H1 (cell line): ENCODE data around the gene IQGAP1. TPM values are rescaled to one million over a fixed set of nuclear protein-coding genes. Genes with fewer than 3 reads are reported as not detected.
A peak's percentile ranks its signal among the peaks of the same experiment; 100 is the strongest.

Source experiments
- BRCA1 ChIP-seq: IDR thresholded peaks from 2 replicates; pipeline ENCODE4 v1.6.1; 2012; ENCODE audit warnings: low read depth, low read length, improper control_type of control experiment
- CBX8 ChIP-seq: fragments of 300-800, 300-1000 bp; sonication (generic); IDR thresholded peaks from 2 replicates; pipeline ENCODE4 v1.7.1; 2016; ENCODE audit warnings: low read depth, low read length, borderline replicate concordance
- CHD1 ChIP-seq: IDR thresholded peaks from 2 replicates; pipeline ENCODE4 v1.6.1; 2012; ENCODE audit warnings: low read depth, low read length, improper control_type of control experiment
- EP300 ChIP-seq, 2 experiments: IDR thresholded peaks; 1 replicate in 1 of 2; 2 replicates in 1 of 2; pipeline ENCODE4 v1.6.1; 2011 to 2012; ENCODE audit warnings: low read depth in 2 of 2, low read length in 2 of 2, mild to moderate bottlenecking in 2 of 2, borderline replicate concordance in 1 of 2, inconsistent platforms in 1 of 2, moderate library complexity in 1 of 2
- EZH2 ChIP-seq: fragments of 200-600 bp; sonication (generic); IDR thresholded peaks from 2 replicates; pipeline ENCODE4 v1.7.1; 2012; ENCODE audit warnings: low read depth, mild to moderate bottlenecking, moderate library complexity, low read length, inconsistent platforms; ENCODE audit not compliant: severe bottlenecking
- FOSL1 ChIP-seq: IDR thresholded peaks from 2 replicates; pipeline ENCODE4 v1.6.1; 2011; ENCODE audit warnings: mild to moderate bottlenecking, low read depth, low read length, moderate library complexity; ENCODE audit not compliant: insufficient read depth
- GABPA ChIP-seq: IDR thresholded peaks from 2 replicates; pipeline ENCODE4 v1.6.1; 2011; ENCODE audit warnings: mild to moderate bottlenecking, low read length, moderate library complexity, borderline replicate concordance; ENCODE audit not compliant: insufficient read depth
- JUN ChIP-seq: IDR thresholded peaks from 2 replicates; pipeline ENCODE4 v1.6.1; 2011; ENCODE audit warnings: low read depth, mild to moderate bottlenecking, improper control_type of control experiment, low read length
- KDM4A ChIP-seq: IDR thresholded peaks from one replicate; pipeline ENCODE4 v1.7.1; 2012; ENCODE audit warnings: low read depth, mild to moderate bottlenecking, moderate library complexity, low read length, inconsistent platforms; ENCODE audit not compliant: severe bottlenecking
- MAFK ChIP-seq: IDR thresholded peaks from 2 replicates; pipeline ENCODE4 v1.6.1; 2012; ENCODE audit warnings: low read depth, mild to moderate bottlenecking, improper control_type of control experiment, low read length
- NRF1 ChIP-seq: IDR thresholded peaks from 2 replicates; pipeline ENCODE4 v1.6.1; 2011; ENCODE audit warnings: mild to moderate bottlenecking, low read depth, low read length, improper control_type of control experiment
- PHF8 ChIP-seq: fragments of 200-600 bp; sonication (generic); conservative IDR thresholded peaks from 2 replicates; pipeline ENCODE4 v1.7.1; 2012; ENCODE audit warnings: low read depth, mild to moderate bottlenecking, inconsistent platforms, low read length, moderate library complexity
- RAD21 ChIP-seq, 2 experiments: IDR thresholded peaks in 1 of 2; conservative IDR thresholded peaks in 1 of 2; 2 replicates each; pipeline ENCODE4 v1.6.1; 2011; ENCODE audit warnings: low read depth in 2 of 2, low read length in 2 of 2, improper control_type of control experiment in 1 of 2, inconsistent platforms in 1 of 2, mild to moderate bottlenecking in 1 of 2, moderate library complexity in 1 of 2
- RFX5 ChIP-seq: IDR thresholded peaks from 2 replicates; pipeline ENCODE4 v1.6.1; 2011; ENCODE audit warnings: low read depth, low read length, improper control_type of control experiment, borderline replicate concordance
- RXRA ChIP-seq: IDR thresholded peaks from 2 replicates; pipeline ENCODE4 v1.6.1; 2011; ENCODE audit warnings: low read depth, mild to moderate bottlenecking, low read length, moderate library complexity; ENCODE audit not compliant: insufficient read depth
- SIX5 ChIP-seq: IDR thresholded peaks from 2 replicates; pipeline ENCODE4 v1.6.1; 2011; ENCODE audit warnings: mild to moderate bottlenecking, low read depth, low read length
- TAF1 ChIP-seq: IDR thresholded peaks from 2 replicates; pipeline ENCODE4 v1.6.1; 2011; ENCODE audit warnings: mild to moderate bottlenecking, low read depth, low read length
- TAF7 ChIP-seq: optimal IDR thresholded peaks from 2 replicates; pipeline ENCODE3; 2011; ENCODE audit warnings: low read depth, mild to moderate bottlenecking, inconsistent platforms, low read length, moderate library complexity, borderline replicate concordance
- TCF12 ChIP-seq: IDR thresholded peaks from 2 replicates; pipeline ENCODE4 v1.6.1; 2011; ENCODE audit warnings: low read depth, mild to moderate bottlenecking, low read length
- ZNF274 ChIP-seq: IDR thresholded peaks from 2 replicates; pipeline ENCODE4 v1.7.0; 2012; ENCODE audit warnings: low read length, borderline replicate concordance; ENCODE audit errors: extremely low read depth
- polyA plus RNA-seq, 7 experiments: library from polyadenylated mRNA; depleted of rRNA in 3 of 7; stranded (reverse) in 5 of 7; unstranded in 2 of 7; fragments of >200 nt in 5 of 7; fragments of 200-250 nt in 2 of 7; gene quantifications; 1 replicate in 5 of 7; 2 replicates in 1 of 7; 4 replicates in 1 of 7; pipeline versions ENCODE4 v1.2.1 to v1.2.3, GENCODE V29; 2011 to 2013; ENCODE audit warnings: missing spikeins in 2 of 7, mixed read lengths in 2 of 7
- total RNA-seq: library from RNA; stranded (reverse); fragmentation: NEBNext Ultra II Directional; extraction: Animal tissue kit (Norgen Biotek cat#: 25700); gene quantifications from 2 replicates; pipeline ENCODE4 v1.2.1, GENCODE V29; 2021
- TF ChIP-seq, protein P1 (sequence below): IDR thresholded peaks from 2 replicates; pipeline ENCODE4 v1.6.1; 2012; ENCODE audit warnings: low read length, inconsistent platforms

Gene IQGAP1
- total and polyA plus RNA-seq, 2 of the 8 experiments (the other 6 are each of a cell fraction or from before 2014, with no cell fraction given) = 56.0 to 138 TPM

DNA sequence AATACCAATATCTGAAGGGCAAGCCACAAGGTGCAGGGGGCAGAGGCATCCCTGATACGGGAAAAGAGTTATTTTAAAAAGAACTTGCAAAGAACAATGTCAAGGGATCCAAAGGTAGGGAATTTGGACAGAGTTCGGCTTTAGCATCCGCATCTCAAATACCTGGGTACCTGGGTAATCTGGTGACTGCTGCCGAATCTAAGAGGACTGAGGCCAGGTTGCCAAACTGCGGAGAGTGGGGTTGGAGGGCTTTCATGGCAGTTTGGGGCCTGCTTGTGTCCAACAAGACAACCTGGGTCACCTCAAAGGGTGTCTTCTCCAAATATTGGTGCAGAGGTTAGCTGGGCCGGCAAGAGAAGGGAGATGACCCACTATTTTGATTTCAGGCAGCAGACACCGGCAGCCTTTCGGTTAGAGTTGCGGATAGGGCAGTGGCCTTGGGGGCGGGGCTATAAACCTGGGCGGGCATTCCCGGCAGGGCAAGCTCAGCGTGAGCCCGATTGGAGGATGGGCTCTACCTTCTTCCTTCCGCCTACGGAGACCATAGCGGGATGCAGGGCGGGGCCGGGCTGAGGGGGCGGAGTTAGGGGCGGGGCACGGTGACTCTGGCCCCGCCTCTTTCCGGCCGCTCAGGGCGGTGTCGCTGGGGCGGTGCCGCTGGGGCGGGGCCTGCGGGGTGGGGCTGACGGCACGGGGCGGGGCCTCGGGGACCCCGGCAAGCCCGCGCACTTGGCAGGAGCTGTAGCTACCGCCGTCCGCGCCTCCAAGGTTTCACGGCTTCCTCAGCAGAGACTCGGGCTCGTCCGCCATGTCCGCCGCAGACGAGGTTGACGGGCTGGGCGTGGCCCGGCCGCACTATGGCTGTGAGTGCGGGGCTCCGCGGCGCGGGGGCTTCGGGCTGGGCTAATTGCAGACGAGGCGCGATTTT is at the start of gene IQGAP1 (continued):
- no peak for TF ChIP-seq ZNF274
- TF ChIP-seq TAF7 = peak; percentile 77
- peak; percentile 2 to 7; a peak in 2 of 4 replicates for TF ChIP-seq RAD21 (IDR thresholded peaks at IDR 0.05 in 1 of 2, conservative IDR thresholded peaks at IDR 0.05 in 1 of 2; ENCODE audit: low read depth in 2 of 2, low read length in 2 of 2)
- no peak for TF ChIP-seq MAFK
- peak; percentile 28 for TF ChIP-seq KDM4A
- TF ChIP-seq FOSL1 = no peak
- TF ChIP-seq GABPA = no peak
- no peak for TF ChIP-seq SIX5
- TF ChIP-seq EP300 (IDR thresholded peaks at IDR 0.05; ENCODE audit: borderline replicate concordance in 1 of 2, low read depth in 2 of 2, low read length in 2 of 2) = 0 out of 3 replicates have a peak, but pooled peaks of 1 of the 2 experiments have one; percentile 56
- no peak for TF ChIP-seq TCF12
- TF ChIP-seq JUN = no peak
- no peak for TF ChIP-seq RXRA
- no peak for TF ChIP-seq EZH2
- no peak for TF ChIP-seq NRF1
- no peak for TF ChIP-seq CBX8
- no peak for TF ChIP-seq RFX5
- no peak for TF ChIP-seq CHD1
- TF ChIP-seq BRCA1 = no peak
- TF ChIP-seq, protein P1, sequence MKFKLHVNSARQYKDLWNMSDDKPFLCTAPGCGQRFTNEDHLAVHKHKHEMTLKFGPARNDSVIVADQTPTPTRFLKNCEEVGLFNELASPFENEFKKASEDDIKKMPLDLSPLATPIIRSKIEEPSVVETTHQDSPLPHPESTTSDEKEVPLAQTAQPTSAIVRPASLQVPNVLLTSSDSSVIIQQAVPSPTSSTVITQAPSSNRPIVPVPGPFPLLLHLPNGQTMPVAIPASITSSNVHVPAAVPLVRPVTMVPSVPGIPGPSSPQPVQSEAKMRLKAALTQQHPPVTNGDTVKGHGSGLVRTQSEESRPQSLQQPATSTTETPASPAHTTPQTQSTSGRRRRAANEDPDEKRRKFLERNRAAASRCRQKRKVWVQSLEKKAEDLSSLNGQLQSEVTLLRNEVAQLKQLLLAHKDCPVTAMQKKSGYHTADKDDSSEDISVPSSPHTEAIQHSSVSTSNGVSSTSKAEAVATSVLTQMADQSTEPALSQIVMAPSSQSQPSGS = no peak
- TF ChIP-seq PHF8 = peak; percentile 44; the same call in 1 of the 2 replicates
- peak; percentile 85 for TF ChIP-seq TAF1
